GM12874 (cell line): ENCODE data around the gene SBF2.

Experiments used
- TF ChIP-seq, protein P1 (sequence below): IDR thresholded peaks from 2 replicates; pipeline ENCODE4 v1.5.1; 2011; ENCODE audit warnings: low read depth, mild to moderate bottlenecking, control low read depth, low read length, moderate library complexity; ENCODE audit not compliant: insufficient read depth

SBF2 gene

GRCh38 chr11:9815486-9816136 is 478.4 kb downstream of the SBF2 start:
- TF ChIP-seq, protein P1, sequence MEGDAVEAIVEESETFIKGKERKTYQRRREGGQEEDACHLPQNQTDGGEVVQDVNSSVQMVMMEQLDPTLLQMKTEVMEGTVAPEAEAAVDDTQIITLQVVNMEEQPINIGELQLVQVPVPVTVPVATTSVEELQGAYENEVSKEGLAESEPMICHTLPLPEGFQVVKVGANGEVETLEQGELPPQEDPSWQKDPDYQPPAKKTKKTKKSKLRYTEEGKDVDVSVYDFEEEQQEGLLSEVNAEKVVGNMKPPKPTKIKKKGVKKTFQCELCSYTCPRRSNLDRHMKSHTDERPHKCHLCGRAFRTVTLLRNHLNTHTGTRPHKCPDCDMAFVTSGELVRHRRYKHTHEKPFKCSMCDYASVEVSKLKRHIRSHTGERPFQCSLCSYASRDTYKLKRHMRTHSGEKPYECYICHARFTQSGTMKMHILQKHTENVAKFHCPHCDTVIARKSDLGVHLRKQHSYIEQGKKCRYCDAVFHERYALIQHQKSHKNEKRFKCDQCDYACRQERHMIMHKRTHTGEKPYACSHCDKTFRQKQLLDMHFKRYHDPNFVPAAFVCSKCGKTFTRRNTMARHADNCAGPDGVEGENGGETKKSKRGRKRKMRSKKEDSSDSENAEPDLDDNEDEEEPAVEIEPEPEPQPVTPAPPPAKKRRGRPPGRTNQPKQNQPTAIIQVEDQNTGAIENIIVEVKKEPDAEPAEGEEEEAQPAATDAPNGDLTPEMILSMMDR, result no peak

GRCh38 chr11:9814108-9814507 is 479.9 kb downstream of the SBF2 start:
- TF ChIP-seq, protein P1, result no peak

DNA sequence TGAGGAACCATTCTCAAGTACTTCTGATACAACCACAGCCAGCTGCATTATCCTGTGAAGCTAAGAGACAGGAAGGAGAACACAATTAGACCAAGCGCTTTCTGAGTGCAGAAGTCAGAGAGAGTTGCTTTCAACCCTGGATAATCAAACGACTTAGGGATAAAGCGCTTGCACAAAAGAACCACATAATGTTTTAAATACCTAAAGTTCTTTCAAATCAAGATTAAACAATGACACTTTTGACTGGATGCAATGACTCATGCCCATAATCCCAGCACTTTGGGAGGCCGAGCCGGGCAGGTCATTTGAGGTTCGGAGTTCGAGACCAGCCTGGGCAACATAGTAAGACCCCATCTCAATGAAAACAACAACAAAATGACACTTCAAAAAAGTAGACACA is 485.1 kb downstream of the SBF2 start:
- TF ChIP-seq, protein P1, result no peak

GRCh38 chr11:9806946-9807687 is 486.9 kb downstream of the SBF2 start:
- TF ChIP-seq, protein P1, result no peak

DNA sequence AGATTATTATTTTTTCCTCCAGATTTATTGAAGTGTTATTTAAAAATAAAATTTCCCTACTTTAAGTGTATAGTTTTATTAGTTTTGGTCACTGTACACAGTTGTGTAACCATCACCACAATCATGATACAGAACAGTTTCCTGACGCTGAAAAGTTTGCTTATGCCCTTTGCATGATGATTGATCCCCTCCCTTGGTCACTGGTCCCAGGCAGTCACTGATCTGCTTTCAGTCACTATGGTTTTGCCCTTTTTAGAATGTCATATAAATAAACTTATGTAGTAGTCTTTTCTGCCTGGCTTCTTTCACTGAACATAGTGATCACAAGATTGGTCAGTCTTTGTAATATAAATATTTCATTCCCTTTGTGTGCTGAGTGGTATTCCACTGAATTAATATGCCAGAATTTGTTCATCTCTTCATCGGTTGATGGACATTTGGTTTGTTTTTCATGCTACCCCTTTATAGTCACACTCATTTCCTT is 489.6 kb downstream of the SBF2 start:
- TF ChIP-seq, protein P1, result no peak

- TF ChIP-seq, protein P1, result no peak
Measured at GRCh38 chr11:9803685-9804418, 490.2 kb downstream of the SBF2 start.

DNA sequence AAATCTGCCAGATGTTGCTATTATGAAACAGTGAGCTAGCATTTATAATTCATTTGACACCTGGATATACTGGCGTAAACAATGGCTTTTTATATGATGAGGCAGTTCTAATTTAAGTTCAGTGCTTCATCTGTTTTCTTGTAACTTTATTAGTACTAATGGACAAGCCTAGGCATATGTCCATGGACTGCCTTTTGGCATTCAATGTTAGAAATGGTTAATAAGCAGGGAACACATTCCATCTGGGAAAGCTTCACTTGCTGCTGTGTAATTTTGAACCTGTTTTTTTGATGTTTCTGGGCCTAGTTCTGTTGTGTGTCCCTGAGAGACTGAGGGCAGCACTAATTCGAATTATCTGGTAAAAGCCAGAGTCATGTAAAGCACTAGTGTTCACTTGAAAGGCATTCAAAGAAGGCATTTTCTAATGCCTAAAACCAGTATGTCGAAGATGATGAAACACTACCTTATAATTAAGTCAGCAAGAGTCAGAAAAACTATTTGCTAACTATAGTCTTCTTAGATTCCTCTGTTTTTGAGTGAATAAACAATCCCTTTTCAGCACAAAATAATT is 491.6 kb downstream of the SBF2 start:
- TF ChIP-seq, protein P1, result no peak
